GM21381 (cell line): ENCODE measurements around the gene COL24A1.
"Not testable (repeated sequence)": the region's sequence is repeated elsewhere in the genome, so short reads cannot be mapped to it uniquely, and the experiment has no call there.

Experiments used
- ATAC-seq: cut with Tn5 transposase; IDR thresholded peaks from one replicate; pipeline ENCODE4 v1.9.1; 2021; ENCODE audit warnings: mild to moderate bottlenecking, moderate library complexity; ENCODE audit not compliant: unreplicated experiment

COL24A1 gene

GRCh38 chr1:86084998-86085397 lies 71.6 kb downstream of the COL24A1 start:
- ATAC-seq = no peak

- no peak for ATAC-seq
These were observed 74.4 kb downstream of the COL24A1 start for GRCh38 chr1:86082183-86082582.

- not testable (repeated sequence) for ATAC-seq
These were observed 84.1 kb downstream of the COL24A1 start for GRCh38 chr1:86072474-86072873.

- ATAC-seq = not testable (repeated sequence)
These were observed 84.7 kb downstream of the COL24A1 start for GRCh38 chr1:86071870-86072269.

- ATAC-seq = no peak
These were observed 86.8 kb downstream of the COL24A1 start for GRCh38 chr1:86069757-86070145.

DNA sequence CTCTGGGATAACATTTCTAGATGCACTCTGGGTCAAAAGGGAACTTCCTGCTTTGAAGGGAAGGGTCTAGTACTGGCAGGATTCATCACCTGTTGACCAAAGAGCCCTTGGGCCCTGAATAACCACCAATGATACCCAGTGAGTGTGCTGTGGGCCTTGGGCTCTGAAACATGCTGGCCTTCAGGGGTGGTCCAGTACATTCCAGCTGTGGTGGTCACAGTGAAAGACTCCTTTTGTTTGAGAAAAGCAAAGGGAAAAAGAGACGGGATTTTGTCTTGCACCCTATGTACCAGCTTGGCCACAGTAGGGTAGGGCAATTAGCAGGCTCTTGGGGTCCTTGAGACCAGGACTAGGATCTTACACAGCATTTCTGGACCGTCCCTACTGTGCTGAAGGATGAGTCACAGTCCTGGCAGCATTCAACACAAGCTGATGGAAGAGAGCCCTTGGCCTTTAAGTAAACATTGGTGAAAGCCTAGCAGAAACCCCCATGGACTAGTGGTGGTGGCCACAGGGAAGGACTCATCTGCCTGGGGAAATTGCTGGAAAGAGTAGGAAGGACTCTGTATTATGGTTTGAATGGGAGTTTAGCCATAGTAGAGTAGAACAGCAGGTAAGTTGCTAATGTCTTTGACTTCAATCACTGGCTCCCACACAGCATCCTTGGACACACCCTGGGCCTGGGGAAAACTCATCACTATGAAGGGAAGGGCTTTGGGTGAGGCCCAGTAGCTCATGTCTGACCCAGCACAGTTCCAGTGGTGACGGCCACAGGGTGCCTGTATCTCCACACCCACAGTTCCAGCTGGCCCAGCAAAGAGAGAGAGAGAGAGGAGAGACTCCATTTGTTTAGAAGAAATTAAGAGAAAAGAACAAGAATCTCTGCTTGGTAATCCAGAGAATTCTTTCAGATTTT lies 87.5 kb downstream of the COL24A1 start:
- no peak for ATAC-seq

GRCh38 chr1:86068271-86068721 lies 88.3 kb downstream of the COL24A1 start:
- no peak for ATAC-seq

GRCh38 chr1:86067626-86068025 lies 88.9 kb downstream of the COL24A1 start:
- ATAC-seq = no peak

DNA sequence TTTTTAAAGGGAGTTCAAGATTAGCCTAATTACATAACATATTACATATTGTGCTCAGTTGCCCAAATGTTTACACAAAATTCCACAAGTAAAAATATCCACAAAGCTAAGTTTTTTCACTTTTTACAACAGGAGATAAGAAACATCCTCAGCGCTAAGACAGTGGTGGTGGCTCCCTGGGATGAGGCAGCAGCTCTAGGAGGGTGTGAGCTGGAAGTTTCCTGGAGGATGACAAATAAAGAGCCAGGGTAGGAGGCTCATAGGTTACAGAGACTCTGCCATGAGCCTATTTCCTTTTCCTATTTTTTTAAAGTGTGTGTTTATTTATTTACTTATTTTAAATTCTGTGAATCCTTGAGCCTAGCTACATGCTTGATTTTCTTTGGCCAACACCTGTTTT lies 91.7 kb downstream of the COL24A1 start:
- ATAC-seq = no peak

DNA sequence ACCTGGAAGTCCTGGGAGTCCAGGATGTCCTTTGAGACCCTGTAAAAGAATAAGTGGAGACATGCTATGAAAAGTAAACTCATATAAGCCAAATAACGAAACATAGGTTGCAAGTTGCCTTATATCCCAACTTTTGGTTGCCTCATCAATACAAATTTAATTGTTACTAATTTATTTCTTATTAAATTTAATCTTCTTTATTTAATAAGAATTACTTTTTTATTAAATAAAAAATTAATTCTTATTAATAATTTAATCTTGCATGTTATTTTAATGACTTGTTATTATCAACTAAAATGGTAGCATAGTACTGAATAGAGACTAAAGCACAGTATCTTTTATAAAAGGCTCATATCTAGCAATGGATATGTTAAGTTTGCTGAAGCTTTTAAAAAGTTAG lies 92.9 kb downstream of the COL24A1 start:
- no peak for ATAC-seq

DNA sequence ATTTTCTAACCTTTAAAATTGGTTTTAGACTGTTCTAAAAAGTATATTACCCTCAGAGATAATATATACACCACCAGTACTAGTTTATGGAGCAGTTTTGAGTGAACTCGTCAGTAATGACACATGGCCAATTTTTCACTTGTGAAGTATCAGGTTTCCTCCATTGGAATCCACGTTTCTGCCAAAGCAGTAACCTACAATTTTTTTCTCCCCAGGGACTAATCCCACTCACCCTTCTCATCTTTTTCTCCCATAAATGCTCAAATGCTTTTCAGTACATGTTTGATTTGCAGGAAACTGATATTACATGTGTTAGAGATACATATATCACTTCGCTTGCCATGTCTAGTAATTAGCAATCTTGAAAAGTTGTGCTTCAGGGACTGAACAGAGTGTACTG lies 94.1 kb downstream of the COL24A1 start:
- no peak for ATAC-seq

- no peak for ATAC-seq
These were observed 95.0 kb downstream of the COL24A1 start for GRCh38 chr1:86061551-86061990.

DNA sequence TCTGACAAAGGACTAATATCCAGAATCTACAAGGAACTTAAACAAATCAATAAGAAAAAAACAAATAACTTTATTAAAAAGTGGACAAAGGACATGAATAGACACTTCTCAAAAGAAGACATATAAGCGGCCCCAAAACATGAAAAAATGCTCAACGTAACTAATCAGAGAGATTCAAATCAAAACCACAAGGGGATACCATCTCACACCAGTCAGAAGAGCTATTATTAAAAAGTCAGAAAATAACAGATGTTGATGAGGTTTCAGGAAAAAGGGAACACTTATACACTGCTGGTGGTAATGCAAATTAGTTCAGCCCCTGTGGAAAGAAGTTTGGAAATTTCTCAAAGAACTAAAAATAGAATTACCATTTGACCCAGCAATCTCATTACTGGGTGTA lies 102.2 kb downstream of the COL24A1 start:
- no peak for ATAC-seq

DNA sequence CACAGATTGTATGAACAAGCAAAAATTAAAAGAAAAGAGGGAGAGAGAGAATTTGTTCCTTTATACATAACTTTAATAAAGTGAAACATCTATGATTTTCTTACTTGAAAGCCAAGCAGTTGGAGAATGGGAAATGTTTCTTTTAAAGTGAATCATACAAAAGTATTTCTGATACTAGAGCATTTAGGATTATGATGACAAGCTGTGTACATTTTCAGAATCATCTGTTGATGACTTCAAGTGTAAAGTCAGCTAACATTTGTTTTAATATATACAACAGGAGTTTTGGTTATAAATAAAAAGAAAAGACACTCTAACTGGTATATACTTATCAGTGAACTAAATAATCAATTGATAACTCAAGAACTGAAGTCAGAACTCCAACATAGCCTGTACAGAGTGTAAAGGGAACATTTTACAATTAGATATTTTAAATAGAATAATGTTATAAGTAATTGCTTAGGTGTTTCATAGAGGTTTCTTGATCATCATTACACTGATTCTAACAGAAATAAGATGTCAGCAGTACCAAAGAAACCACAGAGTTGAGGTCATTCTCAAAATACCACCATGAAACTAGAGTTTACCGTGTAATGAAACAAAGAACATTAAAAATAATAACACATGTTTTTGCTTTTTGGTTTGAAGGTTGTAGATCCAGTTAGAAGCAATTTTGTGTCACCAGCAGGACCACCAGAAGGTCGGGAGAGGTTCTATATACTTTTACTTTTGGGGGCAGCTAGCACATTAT lies 103.4 kb downstream of the COL24A1 start:
- ATAC-seq = peak; percentile 55

GRCh38 chr1:86035101-86035500 lies 121.5 kb downstream of the COL24A1 start:
- no peak for ATAC-seq

DNA sequence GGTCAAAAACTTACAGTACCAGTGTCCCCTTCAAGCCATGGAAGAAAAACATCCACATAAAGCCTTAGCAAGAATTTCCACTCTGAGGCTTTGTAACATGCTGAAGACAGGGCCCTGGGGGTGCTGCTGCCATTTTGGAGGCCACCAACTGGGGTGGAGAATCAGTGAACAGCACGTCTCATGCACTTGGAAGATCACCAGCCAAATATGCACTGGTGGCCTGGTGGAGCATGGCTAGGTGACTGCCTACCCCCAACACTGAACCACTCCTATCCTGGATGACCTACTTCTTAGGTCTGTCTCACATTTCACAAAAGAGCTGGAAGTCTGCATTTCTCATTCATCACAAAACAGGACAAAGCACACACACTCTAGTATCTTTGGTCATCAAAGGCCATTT lies 126.4 kb downstream of the COL24A1 start:
- no peak for ATAC-seq

GRCh38 chr1:86018283-86018923 lies 138.2 kb downstream of the COL24A1 start:
- peak; percentile 49 for ATAC-seq

DNA sequence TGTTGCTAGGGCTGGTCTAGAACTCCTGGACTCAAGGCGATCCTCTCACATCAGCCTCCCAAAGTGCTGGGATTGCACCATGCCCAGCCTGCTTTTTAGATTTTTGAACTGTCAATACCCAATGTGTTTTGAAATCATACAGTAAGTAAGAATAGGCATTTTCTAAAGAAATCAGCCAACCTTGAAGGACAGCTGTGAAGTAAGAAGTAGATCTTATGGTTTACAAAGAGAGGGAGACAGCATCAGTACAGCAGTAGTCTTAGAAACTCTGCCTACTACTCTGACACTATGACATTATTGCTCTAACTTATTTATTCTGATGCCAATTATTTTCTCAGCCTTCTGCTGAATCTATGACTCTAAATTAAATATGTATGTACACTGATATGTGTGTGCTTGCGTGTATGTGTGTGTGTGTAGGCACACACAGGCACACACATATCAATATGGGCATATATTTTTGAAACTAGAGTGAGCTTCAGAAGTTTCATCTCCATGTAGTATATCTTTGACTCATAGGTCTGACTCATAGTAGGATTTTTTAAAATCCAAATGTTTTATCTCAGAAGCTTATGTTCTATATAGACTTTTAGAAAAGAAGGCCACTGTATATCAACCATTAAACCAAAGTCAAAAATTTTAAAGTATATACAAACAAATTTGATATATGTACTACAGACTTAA lies 140.4 kb downstream of the COL24A1 start:
- ATAC-seq = peak; percentile 55

GRCh38 chr1:86015375-86015774 lies 141.2 kb downstream of the COL24A1 start:
- ATAC-seq = no peak

GRCh38 chr1:86000601-86001000 lies 156.0 kb downstream of the COL24A1 start:
- no peak for ATAC-seq
